GM19468 (cell line): ENCODE results near the gene THSD7A.

Experiments used
- ATAC-seq: cut with Tn5 transposase; IDR thresholded peaks from one replicate; pipeline ENCODE4 v1.9.1; 2021; ENCODE audit warnings: mild to moderate bottlenecking, moderate library complexity, moderate number of reproducible peaks; ENCODE audit not compliant: unreplicated experiment; ENCODE audit errors: extremely low read depth

The THSD7A gene

DNA sequence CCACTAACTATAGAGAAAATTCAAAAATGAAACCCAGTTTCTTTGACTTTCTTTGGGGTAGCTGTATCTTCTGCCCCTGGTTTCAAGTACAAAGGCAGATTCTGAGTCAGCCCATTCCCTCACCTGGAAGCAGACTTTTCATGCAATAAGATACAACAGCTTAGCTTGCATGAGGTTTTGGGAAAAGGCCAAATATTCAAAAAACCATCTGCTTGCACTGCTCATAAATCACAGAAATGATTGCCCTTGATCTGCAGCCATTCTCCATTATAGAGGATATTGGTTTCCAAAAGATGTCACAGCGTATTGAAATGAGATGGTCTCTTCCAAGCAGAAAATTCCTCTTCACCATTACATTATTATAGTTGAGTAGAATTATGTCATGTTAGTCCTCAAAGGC lies 504.4 kb downstream of the THSD7A start:
- no peak for ATAC-seq
